Endodermal cell (in vitro differentiated cells): ENCODE measurements around the gene MYO19. TPM values are rescaled to one million over a fixed set of nuclear protein-coding genes. Genes with fewer than 3 reads are reported as not detected.

Experiments used
- DNase-seq: peaks from one replicate; pipeline ENCODE4 v3.0.0-alpha.2; 2017
- H3K27ac ChIP-seq: 2 replicates; pipeline ENCODE4 v1.5.1; 2013; ENCODE audit warnings: mild to moderate bottlenecking, low read depth, low read length, moderate library complexity
- H3K27me3 ChIP-seq: 2 replicates; pipeline ENCODE4 v1.6.1; 2013; ENCODE audit warnings: mild to moderate bottlenecking, low read length, moderate library complexity; ENCODE audit not compliant: insufficient read depth, control insufficient read depth, poor library complexity, severe bottlenecking
- H3K36me3 ChIP-seq: 2 replicates; pipeline ENCODE4 v1.7.0; 2013; ENCODE audit warnings: mild to moderate bottlenecking, low read length, moderate library complexity; ENCODE audit not compliant: control insufficient read depth, insufficient read depth
- H3K4me1 ChIP-seq: one replicate; pipeline ENCODE4 v1.7.0; 2013; ENCODE audit warnings: low read length; ENCODE audit not compliant: control insufficient read depth, insufficient read depth
- H3K4me3 ChIP-seq: 2 replicates; pipeline ENCODE4 v1.5.1; 2013; ENCODE audit warnings: mild to moderate bottlenecking, low read length, moderate library complexity
- H3K9ac ChIP-seq: 2 replicates; pipeline ENCODE4 v1.6.1; 2013; ENCODE audit warnings: mild to moderate bottlenecking, low read length, moderate library complexity; ENCODE audit not compliant: poor library complexity, severe bottlenecking; ENCODE audit errors: extremely low read depth
- H3K9me3 ChIP-seq: 2 replicates; pipeline ENCODE4 v1.6.1; 2013; ENCODE audit warnings: mild to moderate bottlenecking, low read length, moderate library complexity; ENCODE audit not compliant: control insufficient read depth
- H3K27ac Mint-ChIP-seq: 2 replicates; pipeline ENCODE4 v1.8.0; 2020; ENCODE audit warnings: mixed read lengths
- H3K27me3 Mint-ChIP-seq: 2 replicates; pipeline ENCODE4 v1.8.0; 2021; ENCODE audit warnings: mild to moderate bottlenecking, mixed read lengths; ENCODE audit not compliant: insufficient read depth
- H3K36me3 Mint-ChIP-seq: 2 replicates; pipeline ENCODE4 v1.8.0; 2020; ENCODE audit warnings: low read depth, mixed read lengths
- H3K4me1 Mint-ChIP-seq: 2 replicates; pipeline ENCODE4 v1.8.0; 2020; ENCODE audit warnings: mixed read lengths
- H3K4me3 Mint-ChIP-seq: 2 replicates; pipeline ENCODE4 v1.8.0; 2020; ENCODE audit warnings: mild to moderate bottlenecking, moderate library complexity, mixed read lengths
- H3K9me3 Mint-ChIP-seq: 2 replicates; pipeline ENCODE4 v1.8.0; 2020; ENCODE audit warnings: mild to moderate bottlenecking, mixed read lengths
- CTCF ChIP-seq: fragments of 200-600 bp; sonication (generic); conservative IDR thresholded peaks from 2 replicates; pipeline ENCODE4 v1.5.0; 2021; ENCODE audit warnings: antibody characterized with exemption, mild to moderate bottlenecking
- WGBS, 2 experiments: methylation state at CpG; one replicate each; pipeline versions ENCODE4 v1.1.5 to v1.1.7; 2013; ENCODE audit warnings: missing lambda C conversion rate in 2 of 2, mixed read lengths in 1 of 2; ENCODE audit not compliant: insufficient coverage in 1 of 2, insufficient read length in 1 of 2; 5-methylcytosine and 5-hydroxymethylcytosine counted together
- total RNA-seq, 2 donors: library from RNA; stranded (reverse); fragmentation: NEBNext Ultra II Directional in 1 of 2; extraction: Animal tissue kit (Norgen Biotek cat#: 25700) in 1 of 2; gene quantifications; 2 replicates in 1 of 2; 3 replicates in 1 of 2; pipeline ENCODE4 v1.2.1, GENCODE V29; 2021

MYO19 gene
- total RNA-seq, 2 donors from 2014 or later = 133 to 154 TPM

DNA sequence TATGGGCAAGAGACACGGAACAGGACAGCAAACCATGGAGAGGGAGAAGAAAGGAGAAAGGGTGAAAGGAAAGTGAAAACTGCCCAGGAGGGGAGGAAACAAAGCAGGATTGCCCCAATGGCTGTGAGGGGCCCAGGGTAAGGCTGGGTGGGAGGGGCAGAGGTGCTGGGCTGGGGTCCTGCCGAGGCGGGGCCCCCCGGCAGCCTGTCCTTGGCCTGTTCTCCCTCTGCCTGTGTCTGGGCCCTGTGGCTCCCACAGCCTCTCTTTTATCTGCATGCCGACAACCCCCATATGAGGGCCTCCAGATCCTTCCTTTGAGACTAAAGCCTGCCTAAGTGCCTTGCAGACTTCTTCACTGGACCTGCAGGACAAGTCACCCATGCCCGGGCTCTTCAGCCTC lies 32.7 kb downstream of the MYO19 start:
- H3K36me3 Mint-ChIP-seq = peaks cover 65% of the 10 kb centered on the region
- peak; percentile 32 for DNase-seq
- 96 to 100% methylated on average over 3 to 6 of the region's 6 CpGs for WGBS, 2 experiments

DNA sequence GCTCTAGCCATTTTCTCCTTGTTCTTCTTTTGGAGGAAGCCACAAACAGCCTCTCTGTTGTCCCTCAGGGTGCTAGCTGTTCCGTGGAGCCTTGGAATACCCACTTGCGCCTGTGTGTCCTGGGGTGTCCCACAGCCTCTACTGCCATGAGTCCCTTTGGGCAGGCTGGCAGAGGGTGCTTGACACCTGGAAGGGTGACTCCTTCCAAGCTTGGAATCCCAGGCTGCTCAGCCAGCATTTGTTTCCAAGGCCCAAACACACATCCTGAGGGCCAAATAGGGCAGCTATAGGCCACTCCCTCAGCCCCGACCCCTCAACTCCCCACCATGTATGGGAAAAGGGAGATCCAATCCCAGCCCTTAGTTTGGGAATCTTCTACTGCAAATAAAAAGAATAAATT lies 33.3 kb downstream of the MYO19 start:
- H3K4me3 Mint-ChIP-seq = no peak overlapping the region
- WGBS, 2 experiments = 90 to 94% methylated on average over 2 to 3 of the region's 3 CpGs
- peaks cover 5% of the 10 kb centered on the region for H3K4me1 Mint-ChIP-seq
- peaks cover 6% of the 10 kb centered on the region for H3K4me1 ChIP-seq
- H3K36me3 ChIP-seq = peaks cover 91% of the 10 kb centered on the region
- H3K9me3 ChIP-seq = no peaks in the 10 kb centered on the region
- no peaks in the 10 kb centered on the region for H3K9me3 Mint-ChIP-seq
- H3K27me3 ChIP-seq = no peaks in the 10 kb centered on the region
- H3K27me3 Mint-ChIP-seq = no peaks in the 10 kb centered on the region
- no peak overlapping the region for H3K27ac ChIP-seq
- H3K27ac Mint-ChIP-seq = no peak overlapping the region
- TF ChIP-seq CTCF = no peak
- peak; percentile 34 for DNase-seq
- H3K4me3 ChIP-seq = no peak overlapping the region
- H3K9ac ChIP-seq = no peak overlapping the region
- peaks cover 64% of the 10 kb centered on the region for H3K36me3 Mint-ChIP-seq

More for the DNA sequence above, 32.7 kb downstream of the MYO19 start:
- Histone ChIP-seq H3K36me3 (peaks cover 93% of the 10 kb centered on the region), H3K27ac (no peak overlapping the region), H3K4me1 (peaks cover 6% of the 10 kb centered on the region), H3K9me3 (no peaks in the 10 kb centered on the region), H3K4me3 (no peak overlapping the region), H3K27me3 (no peaks in the 10 kb centered on the region), H3K9ac (no peak overlapping the region)
- H3K27me3 Mint-ChIP-seq = no peaks in the 10 kb centered on the region
- no peak overlapping the region for H3K4me3 Mint-ChIP-seq
- TF ChIP-seq CTCF = no peak
- no peaks in the 10 kb centered on the region for H3K9me3 Mint-ChIP-seq
- H3K27ac Mint-ChIP-seq = peak overlapping the region; percentile 23
- no peaks in the 10 kb centered on the region for H3K4me1 Mint-ChIP-seq

- TF ChIP-seq CTCF = no peak
- Mint-ChIP-seq H3K4me1 (peaks cover 10% of the 10 kb centered on the region), H3K36me3 (peaks cover 64% of the 10 kb centered on the region), H3K27ac (no peak overlapping the region), H3K4me3 (no peak overlapping the region), H3K9me3 (no peaks in the 10 kb centered on the region), H3K27me3 (no peaks in the 10 kb centered on the region)
- Histone ChIP-seq H3K4me1 (peaks cover 11% of the 10 kb centered on the region), H3K9ac (no peak overlapping the region), H3K27me3 (no peaks in the 10 kb centered on the region), H3K4me3 (no peak overlapping the region), H3K27ac (no peak overlapping the region), H3K9me3 (no peaks in the 10 kb centered on the region), H3K36me3 (peaks cover 90% of the 10 kb centered on the region)
- 96% methylated on average over 10 to 15 of the region's 15 CpGs for WGBS, 2 experiments
- peak; percentile 51 for DNase-seq
Observed at GRCh38 chr17:36500745-36501225, 33.9 kb downstream of the MYO19 start.
